NCI-H526 treated with DMSO at 0.1 percent for 48 hours (cell line): ENCODE data around the gene NBR1.
"Not testable (repeated sequence)": the region's sequence is repeated elsewhere in the genome, so short reads cannot be mapped to it uniquely, and the experiment has no call there.

Source experiments
- DNase-seq: peaks from one replicate; lab custom pipeline; 2025; lab: John Stamatoyannopoulos, UW

Gene NBR1

DNA sequence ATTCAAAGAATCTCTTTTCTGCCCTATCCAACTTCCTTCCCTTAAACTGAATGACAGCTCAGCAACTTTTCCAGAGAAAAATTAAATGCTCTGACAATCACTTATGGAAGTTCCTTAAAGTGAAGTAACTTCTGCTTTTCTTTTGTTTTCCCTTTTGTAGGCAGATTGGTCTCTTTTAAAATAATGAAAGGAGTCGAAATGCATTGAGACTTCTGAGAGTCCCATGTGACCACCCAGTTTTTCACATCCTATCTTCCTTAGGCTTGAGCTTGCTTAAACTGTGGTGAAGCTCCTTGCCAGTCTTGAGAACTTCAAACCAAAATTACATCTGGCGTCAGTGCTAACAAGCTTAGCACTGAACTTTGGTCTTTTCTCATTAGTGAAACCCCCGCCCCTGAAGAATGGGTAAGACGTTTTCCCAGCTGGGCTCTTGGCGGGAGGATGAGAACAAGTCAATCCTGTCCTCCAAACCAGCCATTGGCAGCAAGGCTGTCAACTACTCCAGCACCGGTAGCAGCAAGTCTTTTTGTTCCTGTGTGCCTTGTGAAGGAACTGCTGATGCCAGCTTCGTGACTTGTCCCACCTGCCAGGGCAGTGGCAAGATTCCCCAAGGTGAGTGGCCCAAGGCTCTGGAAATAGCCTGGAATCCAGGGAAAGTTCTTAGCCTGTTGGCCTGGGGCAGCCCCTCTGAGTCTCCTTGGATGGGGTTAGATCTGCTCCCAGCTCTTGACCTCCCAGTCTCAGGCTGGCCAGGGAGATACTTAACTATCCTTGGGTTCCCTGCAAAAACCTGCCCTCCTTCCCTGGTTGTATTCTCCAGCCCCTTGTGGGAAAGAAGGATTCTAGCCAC lies 41.9 kb downstream of the NBR1 start:
- no peak for DNase-seq

DNA sequence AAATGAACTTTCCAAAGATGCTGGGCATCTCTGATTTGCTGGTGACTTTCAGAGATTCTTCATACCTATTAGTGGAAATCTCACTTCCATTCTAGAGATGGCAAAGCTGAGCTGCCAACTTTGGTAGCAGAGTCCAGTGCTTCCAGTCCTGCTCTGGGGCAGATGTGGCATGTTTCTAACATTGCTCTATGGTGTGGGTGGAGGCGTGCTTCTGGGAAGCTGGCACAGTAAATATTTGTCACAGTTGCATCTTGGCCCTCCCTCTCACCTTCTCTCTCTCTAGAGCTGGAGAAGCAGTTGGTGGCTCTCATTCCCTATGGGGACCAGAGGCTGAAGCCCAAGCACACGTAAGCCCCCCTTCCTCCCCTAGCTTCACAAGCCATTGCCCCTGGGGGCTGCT lies 42.5 kb downstream of the NBR1 start:
- DNase-seq = no peak

DNA sequence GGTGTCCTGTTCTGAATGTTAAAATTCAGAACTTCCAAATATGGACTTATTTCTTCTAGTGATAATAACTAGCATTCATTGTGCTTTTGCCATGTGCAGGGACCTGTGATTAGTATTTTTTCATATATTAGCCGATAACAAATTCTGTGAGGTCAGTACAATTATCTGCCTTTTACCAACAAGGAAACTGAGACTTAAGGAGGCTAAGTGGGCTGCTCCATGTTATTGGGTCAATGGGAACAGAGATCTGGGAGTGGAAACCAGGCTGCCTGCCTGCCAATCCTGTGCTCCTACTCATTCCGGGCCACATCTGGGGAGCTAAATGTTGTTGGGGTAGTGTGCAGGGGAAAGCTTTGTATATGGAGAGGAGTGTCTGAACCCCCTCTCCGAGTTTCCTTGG lies 44.3 kb downstream of the NBR1 start:
- DNase-seq = no peak

DNA sequence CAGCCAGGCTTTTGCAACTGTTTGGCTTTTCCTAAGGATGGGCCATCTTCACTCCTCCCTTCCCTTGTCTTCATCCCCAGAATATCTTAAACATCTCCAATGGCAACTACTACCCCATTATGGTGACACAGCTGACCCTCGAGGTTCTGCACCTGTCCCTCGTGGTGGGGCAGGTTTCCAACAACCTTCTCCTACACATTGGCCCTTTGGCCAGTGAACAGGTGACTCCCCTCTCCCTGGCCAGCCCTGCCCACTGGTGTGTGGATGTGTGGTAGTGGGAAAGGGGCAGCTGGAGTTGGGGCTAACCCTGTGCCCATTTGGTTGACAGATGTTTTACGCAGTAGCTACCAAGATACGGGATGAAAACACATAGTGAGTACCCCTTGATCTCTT lies 45.4 kb downstream of the NBR1 start:
- DNase-seq = no peak

DNA sequence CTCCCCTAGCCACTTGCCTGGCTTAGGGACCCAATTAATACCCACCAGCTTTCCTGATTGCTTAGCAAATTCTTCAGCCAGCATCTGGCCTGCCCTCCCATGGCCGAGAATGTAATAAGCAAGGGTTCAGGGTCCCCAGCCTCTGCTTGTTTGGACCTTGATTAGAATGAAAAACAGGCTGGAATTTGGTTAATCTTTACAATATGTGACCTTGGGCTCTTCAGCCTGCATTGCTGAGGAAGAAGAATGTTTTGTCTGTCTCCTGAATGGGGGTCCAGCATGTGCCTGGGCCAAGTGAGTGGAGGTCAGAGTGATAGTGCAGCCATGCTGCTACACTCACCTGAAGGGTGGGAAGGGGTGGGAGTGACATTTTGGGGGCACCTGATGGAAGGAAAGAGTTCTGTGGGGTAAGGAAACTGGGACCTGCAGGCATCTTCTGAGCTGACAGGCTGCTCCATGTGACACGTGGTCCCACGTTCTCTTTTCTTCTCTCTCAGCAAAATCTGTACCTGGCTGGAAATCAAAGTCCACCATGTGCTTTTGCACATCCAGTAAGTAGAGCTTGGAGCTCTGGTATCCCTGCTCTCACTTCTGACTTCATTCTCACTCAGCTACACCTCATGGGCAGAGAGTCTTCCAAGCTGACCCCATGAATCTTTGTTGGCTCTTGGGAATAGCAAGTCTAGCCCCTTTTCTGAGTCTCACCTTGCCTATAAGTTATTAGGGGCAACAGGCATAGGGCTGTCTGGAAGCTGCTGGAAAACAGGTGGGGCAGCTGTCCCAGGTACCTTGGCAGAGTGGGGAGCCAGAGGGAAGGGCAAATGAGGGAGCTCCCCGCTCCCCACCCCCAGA lies 46.0 kb downstream of the NBR1 start:
- DNase-seq = no peak

DNA sequence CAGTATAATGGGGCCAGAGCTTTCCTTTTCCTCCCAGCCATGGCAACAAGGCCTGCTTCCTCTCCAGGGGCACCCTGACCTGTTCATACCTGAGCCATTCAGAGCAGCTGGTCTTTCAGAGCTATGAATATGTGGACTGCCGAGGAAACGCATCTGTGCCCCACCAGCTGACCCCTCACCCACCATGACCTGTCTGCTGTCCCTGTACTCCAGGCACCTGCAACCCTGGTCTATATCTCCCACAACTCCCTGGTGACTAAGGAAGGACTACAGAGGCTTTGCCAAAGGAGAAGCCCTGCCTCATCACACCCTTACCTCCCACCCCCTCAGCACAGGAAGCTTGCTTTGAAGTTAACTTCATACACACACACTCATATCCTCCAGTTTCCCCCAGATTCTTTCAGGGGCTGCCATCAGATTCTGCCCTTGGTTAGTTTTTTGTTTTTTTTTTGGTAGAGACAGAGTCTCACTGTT lies 46.6 kb downstream of the NBR1 start:
- no peak for DNase-seq

DNA sequence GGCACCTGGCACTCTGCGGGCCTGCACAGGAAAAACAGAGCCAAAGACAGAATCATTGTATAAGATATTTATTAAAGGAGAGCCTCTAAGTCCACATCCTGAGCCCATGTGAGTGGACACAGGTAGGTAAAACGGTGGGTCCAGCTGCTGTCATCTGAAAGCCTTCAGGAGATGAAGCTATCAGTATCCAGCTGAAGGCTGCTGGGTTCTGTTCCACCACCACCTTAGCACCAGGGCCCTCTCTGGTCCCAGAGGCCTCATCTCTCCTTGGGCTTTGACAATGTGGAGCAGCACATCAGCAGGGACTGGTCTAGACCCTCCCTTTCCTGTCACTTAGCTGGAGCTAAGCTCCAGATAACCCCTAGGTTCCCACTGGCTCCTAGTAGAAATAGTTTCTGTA lies 48.0 kb downstream of the NBR1 start:
- DNase-seq = no peak

DNA sequence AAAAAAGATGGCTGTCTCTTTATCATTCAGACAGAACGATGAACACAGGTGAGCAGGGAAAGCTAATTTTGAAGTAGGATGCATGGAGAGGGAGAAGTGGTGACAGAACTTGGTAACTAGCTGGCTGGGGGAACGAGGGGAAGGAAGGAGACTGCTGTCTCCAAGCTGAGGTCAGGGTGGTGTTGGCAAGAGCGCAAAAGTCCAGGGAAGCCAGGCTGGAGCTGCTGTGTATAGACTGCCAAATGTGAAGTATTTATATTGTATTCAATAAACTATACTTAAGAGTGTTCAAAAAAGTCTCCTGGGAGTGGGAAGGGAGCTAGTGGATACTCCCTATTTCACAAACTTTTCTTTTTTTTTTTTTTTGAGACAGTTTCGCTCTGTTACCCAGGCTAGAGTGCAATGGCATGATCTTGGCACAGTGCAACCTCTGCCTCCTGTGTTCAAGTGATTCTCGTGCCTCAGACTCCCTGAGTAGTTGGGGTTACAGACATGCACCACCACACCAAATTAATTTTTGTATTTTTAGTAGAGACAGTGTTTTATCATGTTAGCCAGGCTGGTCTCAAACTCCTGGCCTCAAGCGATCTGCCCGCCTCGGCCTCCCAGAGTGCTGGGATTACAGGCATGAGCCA lies 48.8 kb downstream of the NBR1 start:
- DNase-seq = no peak

DNA sequence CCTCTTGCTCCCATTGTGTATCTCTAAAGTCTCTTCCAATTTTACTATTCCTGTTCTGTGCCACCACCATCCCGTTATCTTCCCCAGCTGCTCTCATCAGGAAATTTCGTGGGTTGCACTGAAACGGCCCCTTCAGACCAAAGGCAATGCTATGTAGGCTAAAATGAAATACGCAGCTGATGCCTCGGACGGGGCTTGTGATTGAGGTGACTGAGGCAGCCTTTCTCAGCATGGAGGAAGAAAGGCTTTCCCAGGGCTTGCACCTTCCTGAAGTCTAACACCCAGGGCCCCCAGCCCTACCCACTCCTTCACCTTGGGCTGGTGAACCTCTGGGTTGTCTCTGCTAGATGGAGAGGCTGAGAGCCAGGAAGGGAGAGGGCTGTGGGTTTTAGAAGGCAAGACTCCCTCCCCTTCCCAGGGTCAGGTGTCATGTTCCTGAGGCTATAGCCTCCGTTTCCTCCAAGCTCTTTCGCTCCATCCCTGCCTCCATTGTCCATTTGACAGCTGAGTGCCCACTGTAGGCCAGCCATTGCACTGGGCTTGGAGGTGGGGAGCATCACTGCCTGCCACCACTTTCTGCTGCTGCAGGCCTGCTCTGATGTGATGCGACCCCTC lies 49.6 kb downstream of the NBR1 start:
- no peak for DNase-seq

DNA sequence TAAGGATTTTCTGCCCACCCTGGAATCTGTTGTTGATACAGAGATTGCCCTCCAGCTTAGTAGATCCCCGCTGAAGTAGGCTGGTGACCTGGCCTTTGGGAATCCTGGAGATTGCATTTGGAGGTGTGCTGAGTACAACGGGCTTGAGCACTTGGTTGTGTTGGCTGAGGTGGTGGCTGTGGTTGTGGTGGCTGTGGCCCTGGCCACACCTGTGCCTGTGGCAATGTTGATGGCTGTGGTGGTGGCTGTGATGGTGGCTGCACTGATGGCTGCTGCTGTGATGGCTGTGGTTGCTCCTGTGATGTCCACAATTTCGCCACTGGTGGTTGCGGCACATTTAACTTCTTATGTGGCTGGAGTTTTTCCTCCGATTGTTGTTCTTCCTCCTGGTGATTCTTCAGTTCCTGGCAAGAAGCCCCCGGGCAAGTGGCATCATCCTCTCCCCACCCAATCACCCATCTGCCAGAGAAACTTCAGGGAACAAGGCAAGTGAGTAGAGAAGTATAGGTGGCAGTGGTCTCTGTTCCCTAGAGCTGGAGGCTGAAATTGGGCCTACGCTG lies 53.2 kb downstream of the NBR1 start:
- no peak for DNase-seq

DNA sequence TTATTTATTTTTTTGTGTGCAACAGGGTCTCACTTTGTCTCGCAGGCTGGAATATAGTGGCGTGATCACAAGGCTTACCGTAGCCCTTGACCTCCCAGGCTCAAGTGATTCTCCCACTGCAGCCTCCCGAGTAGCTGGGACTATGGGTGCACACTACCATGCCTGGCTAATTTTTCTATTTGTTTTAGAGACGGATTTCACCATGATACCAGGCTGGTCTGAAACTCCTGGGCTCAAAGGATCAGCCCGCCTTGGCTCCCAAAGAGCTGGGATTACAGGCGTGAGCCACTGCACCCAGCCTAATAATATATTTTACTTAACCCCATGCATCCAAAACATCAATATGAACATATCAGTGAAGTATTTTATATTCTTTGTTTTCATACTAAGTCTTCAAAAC lies 55.4 kb downstream of the NBR1 start:
- DNase-seq = no peak

DNA sequence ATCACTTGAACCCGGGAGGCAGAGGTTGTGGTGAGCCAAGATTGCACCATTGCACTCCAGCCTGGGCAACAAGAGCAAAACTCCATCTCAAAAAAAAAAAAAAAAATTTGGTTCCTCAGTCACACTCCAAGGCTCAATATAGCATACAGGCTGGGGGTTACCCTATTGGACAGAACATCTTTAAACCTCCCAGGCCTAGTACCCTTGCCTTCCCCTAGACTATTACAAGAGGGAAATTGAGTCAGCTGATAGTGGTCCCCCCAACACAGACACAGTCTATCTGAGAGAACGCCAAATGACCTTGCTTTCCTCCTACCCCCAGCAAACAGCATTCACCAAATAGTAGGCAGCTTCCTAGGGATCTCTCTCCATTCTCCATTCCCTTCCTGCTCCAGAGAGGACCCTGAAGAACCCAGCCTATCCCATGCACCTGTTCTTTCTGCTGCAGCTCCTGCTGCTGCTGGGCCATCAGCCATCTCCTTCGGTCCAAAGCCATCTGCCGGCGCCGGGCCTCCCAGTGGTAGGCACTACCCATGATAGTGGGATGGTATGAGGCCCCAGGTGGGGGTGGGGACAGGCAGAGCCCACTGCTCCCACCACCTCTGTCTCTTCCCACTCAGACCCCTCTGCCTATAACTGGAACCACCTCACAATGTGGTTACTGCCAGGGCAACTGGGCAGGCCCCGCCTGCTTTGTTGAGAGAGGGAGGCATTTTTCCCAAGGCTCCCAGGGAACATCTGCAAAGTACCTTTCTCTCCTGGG lies 57.2 kb downstream of the NBR1 start, which contains the start of gene CCDC200:
Gene CCDC200, minus strand, starts transcription at position 604 of the 763 bp plus-strand sequence. Its CDS starts 69 bp downstream, at position 535.
- not testable (repeated sequence) for DNase-seq

DNA sequence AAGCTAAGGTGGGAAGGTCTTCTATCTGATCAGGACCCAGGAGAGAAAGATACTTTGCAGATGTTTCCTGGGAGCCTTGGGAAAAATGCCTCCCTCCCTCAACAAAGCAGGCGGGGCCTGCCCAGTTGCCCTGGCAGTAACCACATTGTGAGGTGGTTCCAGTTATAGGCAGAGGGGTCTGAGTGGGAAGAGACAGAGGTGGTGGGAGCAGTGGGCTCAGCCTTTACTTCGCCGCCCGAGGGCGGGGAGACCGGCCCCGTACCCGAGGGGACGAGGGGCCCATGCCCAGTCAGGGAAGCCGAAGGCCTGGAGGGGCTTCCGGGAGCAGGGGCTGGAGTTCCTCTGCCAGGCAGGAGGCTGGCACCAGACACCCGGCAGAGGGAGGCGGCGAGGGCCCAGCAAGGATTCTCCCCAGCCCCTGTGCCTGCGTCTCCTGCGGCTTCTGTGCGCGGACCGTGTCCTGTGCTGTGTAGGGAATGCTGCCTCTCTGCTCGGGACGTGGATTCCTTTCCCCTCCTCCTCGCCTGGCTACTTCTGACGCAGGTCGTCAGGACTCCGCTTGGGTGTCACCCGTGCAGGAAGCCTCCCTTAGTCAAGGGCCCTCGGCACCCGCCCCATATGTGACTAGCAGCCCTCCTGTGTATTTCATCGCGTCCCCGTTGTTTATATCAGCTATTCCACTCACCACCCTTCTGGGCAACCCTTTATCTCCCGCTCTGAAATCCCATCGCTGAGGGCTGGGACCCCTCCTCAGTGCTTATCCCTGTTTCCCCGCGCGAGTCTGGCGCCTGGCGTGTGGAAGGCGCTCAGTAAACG lies 60.4 kb downstream of the NBR1 start:
- DNase-seq = not testable (repeated sequence)

DNA sequence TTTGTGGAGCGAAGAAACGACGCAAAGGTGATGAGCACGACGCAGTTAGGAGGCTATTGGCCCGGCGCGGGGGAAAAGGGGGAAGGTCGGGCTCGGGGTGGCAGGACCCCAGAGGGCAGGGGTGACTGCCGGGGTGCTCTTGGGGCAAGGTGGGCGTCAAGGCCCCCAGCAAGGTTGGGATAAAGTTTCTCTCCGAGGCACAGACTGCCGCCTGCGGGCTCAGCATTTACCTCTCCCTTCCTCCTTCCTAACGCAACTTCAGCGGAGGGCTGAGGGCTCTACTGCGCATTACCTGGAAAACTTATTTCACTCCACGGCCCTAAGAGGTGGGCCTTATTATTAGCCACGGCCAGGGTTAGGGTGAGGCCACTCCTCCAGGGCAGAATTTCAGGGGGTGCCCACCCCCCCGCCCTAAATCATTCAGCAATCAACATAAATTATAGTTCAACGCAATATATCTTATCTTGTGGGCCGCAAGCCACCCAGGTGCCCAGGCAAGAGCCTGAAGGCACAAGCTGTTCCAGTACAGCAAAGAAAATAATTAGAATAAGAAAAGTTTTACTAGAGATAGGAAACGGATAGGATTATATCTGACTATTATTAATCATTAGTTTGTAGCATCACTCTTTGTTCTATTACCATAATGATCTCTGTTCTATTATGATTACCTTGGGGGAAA lies 61.1 kb downstream of the NBR1 start:
- not testable (repeated sequence) for DNase-seq

DNA sequence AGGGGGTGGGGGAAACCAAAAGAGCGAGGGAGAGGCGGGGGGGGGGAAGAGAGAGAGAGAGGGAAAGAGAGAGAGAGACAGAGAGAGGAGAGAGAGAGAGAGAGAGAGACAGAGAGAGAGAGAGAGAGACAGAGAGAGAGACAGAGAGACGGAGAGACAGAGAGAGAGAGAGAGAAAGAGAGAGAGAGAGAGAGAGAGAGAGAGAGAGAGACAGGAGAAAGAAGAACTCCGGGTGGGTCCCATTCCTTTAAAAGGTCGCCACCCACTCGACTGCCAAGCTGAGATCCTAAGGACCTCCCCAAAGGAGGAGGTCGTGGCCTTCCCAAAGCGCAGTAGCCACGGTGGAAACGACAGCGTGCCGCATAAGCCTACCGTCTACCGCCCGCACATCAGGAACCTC lies 62.2 kb downstream of the NBR1 start:
- DNase-seq = not testable (repeated sequence)

DNA sequence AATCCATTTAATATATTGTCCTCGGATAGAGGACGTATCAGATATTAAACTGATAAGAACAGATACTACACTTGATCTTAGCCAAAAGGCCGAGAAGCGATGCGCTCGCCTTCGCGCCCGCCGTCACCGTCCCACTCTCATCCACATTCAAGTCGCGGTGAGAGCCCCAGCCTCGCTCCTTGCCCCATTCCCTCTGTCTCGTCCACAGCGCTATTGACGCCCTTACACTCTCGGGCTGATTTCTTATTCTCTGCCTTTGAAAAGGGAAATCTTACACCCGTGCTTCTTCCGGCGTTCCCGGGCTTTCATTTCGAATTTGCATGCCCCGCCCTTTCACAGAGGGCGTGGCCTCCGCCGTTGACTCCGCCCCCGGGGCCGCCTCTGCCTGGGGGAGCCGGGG lies 62.9 kb downstream of the NBR1 start, which contains the start of gene RNU2-1:
Gene RNU2-1, minus strand, starts transcription at position 101 of the 400 bp plus-strand sequence.
- not testable (repeated sequence) for DNase-seq

DNA sequence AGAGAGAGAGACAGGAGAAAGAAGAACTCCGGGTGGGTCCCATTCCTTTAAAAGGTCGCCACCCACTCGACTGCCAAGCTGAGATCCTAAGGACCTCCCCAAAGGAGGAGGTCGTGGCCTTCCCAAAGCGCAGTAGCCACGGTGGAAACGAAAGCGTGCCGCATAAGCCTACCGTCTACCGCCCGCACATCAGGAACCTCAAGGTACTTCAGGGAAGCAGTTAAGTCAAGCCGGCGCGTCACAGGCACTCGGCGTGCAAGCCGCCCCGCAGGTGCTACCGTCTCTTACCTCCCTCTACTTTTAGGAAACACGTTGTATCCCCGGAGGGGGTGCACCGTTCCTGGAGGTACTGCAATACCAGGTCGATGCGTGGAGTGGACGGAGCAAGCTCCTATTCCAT lies 68.6 kb downstream of the NBR1 start:
- not testable (repeated sequence) for DNase-seq

DNA sequence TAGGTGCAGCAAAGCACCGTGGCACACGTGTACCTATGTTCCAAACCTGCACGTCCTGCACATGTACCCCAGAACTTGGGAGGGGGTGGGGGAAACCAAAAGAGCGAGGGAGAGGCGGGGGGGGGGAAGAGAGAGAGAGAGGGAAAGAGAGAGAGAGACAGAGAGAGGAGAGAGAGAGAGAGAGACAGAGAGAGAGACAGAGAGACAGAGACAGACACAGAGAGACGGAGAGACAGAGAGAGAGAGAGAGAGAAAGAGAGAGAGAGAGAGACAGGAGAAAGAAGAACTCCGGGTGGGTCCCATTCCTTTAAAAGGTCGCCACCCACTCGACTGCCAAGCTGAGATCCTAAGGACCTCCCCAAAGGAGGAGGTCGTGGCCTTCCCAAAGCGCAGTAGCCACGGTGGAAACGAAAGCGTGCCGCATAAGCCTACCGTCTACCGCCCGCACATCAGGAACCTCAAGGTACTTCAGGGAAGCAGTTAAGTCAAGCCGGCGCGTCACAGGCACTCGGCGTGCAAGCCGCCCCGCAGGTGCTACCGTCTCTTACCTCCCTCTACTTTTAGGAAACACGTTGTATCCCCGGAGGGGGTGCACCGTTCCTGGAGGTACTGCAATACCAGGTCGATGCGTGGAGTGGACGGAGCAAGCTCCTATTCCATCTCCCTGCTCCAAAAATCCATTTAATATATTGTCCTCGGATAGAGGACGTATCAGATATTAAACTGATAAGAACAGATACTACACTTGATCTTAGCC lies 69.8 kb downstream of the NBR1 start:
- DNase-seq = not testable (repeated sequence)
